A549 (cell line): ENCODE measurements around the gene ZNF385B. TPM values are rescaled to one million over a fixed set of nuclear protein-coding genes. Genes with fewer than 3 reads are reported as not detected.

Experiments
- ATAC-seq, 2 experiments: fragments of 200-7000 bp in 1 of 2; fragments of >200 bp in 1 of 2; cut with Nextera tagmentation in 1 of 2; cut with Tn5 transposase in 1 of 2; 3 replicates each; pipeline versions ENCODE4 v1.8.0 to v1.9.1; 2018 to 2020; ENCODE audit warnings: mild to moderate bottlenecking in 1 of 2, moderate library complexity in 1 of 2
- CTCF ChIA-PET: fragments of 300-600 bp; sonication (Branson Sonifier 250); formaldehyde crosslinking; extraction: SDS; loops from one replicate; lab custom pipeline; 2021; ENCODE audit warnings: antibody characterized with exemption, inconsistent platforms; lab: Yijun Ruan, JAX
- POLR2A ChIA-PET: fragments of 350-600 bp; formaldehyde crosslinking; extraction: SDS; loops from one replicate; lab custom pipeline; 2021; ENCODE audit warnings: antibody characterized with exemption, inconsistent platforms; lab: Yijun Ruan, JAX
- DNase-seq, 2 experiments: peaks; one replicate each; pipeline versions ENCODE4 v3.0.0 to v3.0.0-alpha.2; 2011 to 2016; ENCODE audit warnings: low read depth in 1 of 2, low spot score in 1 of 2
- FAIRE-seq: peaks from 2 replicates; lab custom pipeline; 2011; peaks lifted over from hg19 to GRCh38; lab: Jason Lieb, UNC
- H3K27ac ChIP-seq, 2 experiments: fragments of >200 bp; sonication (Bioruptor Twin); formaldehyde crosslinking; 3 replicates each; pipeline ENCODE4 v1.5.1; 2016 to 2017
- H3K4me1 ChIP-seq: fragments of >200 bp; sonication (Bioruptor Twin); formaldehyde crosslinking; 3 replicates; pipeline ENCODE4 v1.6.1; 2016
- H3K4me2 ChIP-seq: fragments of >200 bp; sonication (Bioruptor Twin); formaldehyde crosslinking; 3 replicates; pipeline ENCODE4 v1.6.1; 2016
- H3K4me3 ChIP-seq: fragments of >200 bp; sonication (Bioruptor Twin); formaldehyde crosslinking; 3 replicates; pipeline ENCODE4 v1.5.1; 2016
- H3K9me3 ChIP-seq: fragments of >200 bp; sonication (Bioruptor Twin); formaldehyde crosslinking; 3 replicates; pipeline ENCODE4 v1.6.1; 2016
- BHLHE40 ChIP-seq: IDR thresholded peaks from 2 replicates; pipeline ENCODE4 v1.6.1; 2012; ENCODE audit warnings: low read depth, low read length, inconsistent platforms
- CBX8 ChIP-seq: fragments of 200-600 bp; sonication (generic); IDR thresholded peaks from 2 replicates; pipeline ENCODE4 v1.6.1; 2016
- CEBPB ChIP-seq, 2 experiments: fragments of >200 bp in 1 of 2; sonication (Bioruptor Twin) in 1 of 2; formaldehyde crosslinking in 1 of 2; IDR thresholded peaks; 2 replicates each; pipeline ENCODE4 v1.6.1; 2012 to 2016
- EHMT2 ChIP-seq: fragments of 200-600 bp; sonication (generic); IDR thresholded peaks from 2 replicates; pipeline ENCODE4 v1.6.1; 2016; ENCODE audit warnings: antibody characterized with exemption, low read depth, mild to moderate bottlenecking, moderate library complexity
- ESRRA ChIP-seq: fragments of 150-350 bp; IDR thresholded peaks from 2 replicates; pipeline ENCODE4 v1.6.1; 2014; ENCODE audit warnings: mild to moderate bottlenecking, low read length, borderline replicate concordance
- GATA3 ChIP-seq: IDR thresholded peaks from 2 replicates; pipeline ENCODE4 v1.6.1; 2012; ENCODE audit warnings: borderline replicate concordance
- HDAC2 ChIP-seq: fragments of 200-600 bp; sonication (generic); IDR thresholded peaks from 2 replicates; pipeline ENCODE4 v1.6.1; 2016
- MAFK ChIP-seq: fragments of 450-650 bp; IDR thresholded peaks from 2 replicates; pipeline ENCODE4 v1.6.1; 2014; ENCODE audit not compliant: partially characterized antibody
- MAZ ChIP-seq: fragments of 150-350 bp; IDR thresholded peaks from 2 replicates; pipeline ENCODE4 v1.6.1; 2014; ENCODE audit warnings: antibody characterized with exemption, low read depth, low read length, borderline replicate concordance
- NFE2L2 ChIP-seq: fragments of 150-350 bp; conservative IDR thresholded peaks from 2 replicates; pipeline ENCODE4 v1.6.1; 2014; ENCODE audit warnings: low read length
- NPAS2 ChIP-seq: fragments of 250-450 bp; sonication (Bioruptor Pico); IDR thresholded peaks from 2 replicates; pipeline ENCODE4 v1.8.0; 2022; ENCODE audit warnings: mild to moderate bottlenecking, moderate library complexity, borderline replicate concordance
- RAD21 ChIP-seq, 2 experiments: fragments of >200 bp in 1 of 2; sonication (Bioruptor Twin) in 1 of 2; formaldehyde crosslinking in 1 of 2; IDR thresholded peaks in 1 of 2; conservative IDR thresholded peaks in 1 of 2; 2 replicates in 1 of 2; 3 replicates in 1 of 2; pipeline ENCODE4 v1.6.1; 2012 to 2018; ENCODE audit warnings: inconsistent platforms in 1 of 2
- RCOR1 ChIP-seq: fragments of 150-350 bp; IDR thresholded peaks from 2 replicates; pipeline ENCODE4 v1.6.1; 2014; ENCODE audit warnings: antibody characterized with exemption, low read length, low read depth
- RNF2 ChIP-seq: fragments of 200-600 bp; sonication (generic); IDR thresholded peaks from 2 replicates; pipeline ENCODE4 v1.6.1; 2016; ENCODE audit warnings: low read depth, mild to moderate bottlenecking, antibody characterized with exemption, moderate library complexity, borderline replicate concordance
- SMC3 ChIP-seq: fragments of >200 bp; sonication (Bioruptor Twin); formaldehyde crosslinking; IDR thresholded peaks from 3 replicates; pipeline ENCODE4 v1.6.1; 2018; ENCODE audit warnings: inconsistent platforms
- ZC3H11A ChIP-seq: fragments of 450-650 bp; IDR thresholded peaks from 2 replicates; pipeline ENCODE4 v1.6.1; 2014; ENCODE audit warnings: antibody characterized with exemption, mild to moderate bottlenecking
- ZSCAN20 ChIP-seq: fragments of 250-450 bp; sonication (Bioruptor Pico); IDR thresholded peaks from 2 replicates; pipeline ENCODE4 v1.8.0; 2022; ENCODE audit warnings: mild to moderate bottlenecking, moderate library complexity
- WGBS: methylation state at CpG from one replicate; pipeline ENCODE4 v1.1.6; 2017; ENCODE audit errors: missing lambda C conversion rate; 5-methylcytosine and 5-hydroxymethylcytosine counted together
- polyA plus RNA-seq, 4 experiments: library from polyadenylated mRNA; depleted of rRNA in 3 of 4; stranded (reverse); fragments of >200 nt; fragmentation: RNase III in 1 of 4; extraction: RNeasy Plus Mini Kit Qiagen cat#74134 plus additional on column Dnase treatment in 1 of 4; gene quantifications; 2 replicates in 3 of 4; 3 replicates in 1 of 4; pipeline ENCODE4 v1.2.3, GENCODE V29; 2011 to 2017
- TF ChIP-seq, protein P1 (sequence below): fragments of >200 bp; sonication (Bioruptor Twin); formaldehyde crosslinking; IDR thresholded peaks from 2 replicates; pipeline ENCODE4 v1.6.1; 2016
- TF ChIP-seq, protein P2 (sequence below): fragments of 450-650 bp; IDR thresholded peaks from 2 replicates; pipeline ENCODE4 v1.6.1; 2014; ENCODE audit warnings: antibody characterized with exemption
- TF ChIP-seq, protein P3 (sequence below): IDR thresholded peaks from 2 replicates; pipeline ENCODE4 v1.6.1; 2012
- TF ChIP-seq, protein P4 (sequence below): fragments of >200 bp; sonication (Bioruptor Twin); formaldehyde crosslinking; IDR thresholded peaks from 3 replicates; pipeline ENCODE4 v1.5.1; 2016
- TF ChIP-seq, protein P5 (sequence below): fragments of >200 bp; sonication (Bioruptor Twin); formaldehyde crosslinking; IDR thresholded peaks from 3 replicates; pipeline ENCODE4 v1.6.1; 2016
- TF ChIP-seq, protein P6 (sequence below): fragments of 150-350 bp; IDR thresholded peaks from 2 replicates; pipeline ENCODE4 v1.6.1; 2014; ENCODE audit warnings: low read depth, mild to moderate bottlenecking, low read length

ZNF385B gene
- polyA plus RNA-seq, 2 of the 4 experiments (the other 2 are of a cell fraction) = not detected

DNA sequence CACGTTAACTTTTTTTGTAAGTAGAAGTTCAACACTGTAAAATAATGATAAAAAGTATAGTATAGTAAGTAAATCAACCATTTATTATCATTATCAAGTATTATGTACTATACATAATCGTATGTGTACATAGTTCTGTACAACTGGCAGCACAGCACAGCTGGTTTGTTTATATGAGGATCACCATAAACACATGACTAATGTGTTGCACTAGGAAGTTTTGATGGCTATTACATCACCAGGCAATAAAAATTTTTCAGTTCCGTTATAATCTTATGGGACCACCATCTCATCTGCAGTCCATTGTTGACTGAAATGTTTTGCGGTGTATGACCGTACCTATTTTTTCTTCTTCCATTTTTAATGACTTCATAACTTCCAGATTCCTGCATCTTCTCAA is 39.2 kb upstream of the ZNF385B start:
- ATAC-seq = no peak
- Histone ChIP-seq H3K4me1 (no peaks in the 10 kb centered on the region), H3K9me3 (no peaks in the 10 kb centered on the region), H3K27ac (no peak overlapping the region), H3K4me2 (no peak overlapping the region), H3K4me3 (no peak overlapping the region)
- ChIA-PET CTCF (no interaction called here), POLR2A (no interaction called here)
- WGBS = 53% methylated on average over 5 of the region's 5 CpGs
- TF ChIP-seq RNF2 = no peak
- no peak for TF ChIP-seq NFE2L2
- no peak for TF ChIP-seq SMC3
- TF ChIP-seq ZC3H11A = no peak
- FAIRE-seq = no peak
- no peak for DNase-seq

DNA sequence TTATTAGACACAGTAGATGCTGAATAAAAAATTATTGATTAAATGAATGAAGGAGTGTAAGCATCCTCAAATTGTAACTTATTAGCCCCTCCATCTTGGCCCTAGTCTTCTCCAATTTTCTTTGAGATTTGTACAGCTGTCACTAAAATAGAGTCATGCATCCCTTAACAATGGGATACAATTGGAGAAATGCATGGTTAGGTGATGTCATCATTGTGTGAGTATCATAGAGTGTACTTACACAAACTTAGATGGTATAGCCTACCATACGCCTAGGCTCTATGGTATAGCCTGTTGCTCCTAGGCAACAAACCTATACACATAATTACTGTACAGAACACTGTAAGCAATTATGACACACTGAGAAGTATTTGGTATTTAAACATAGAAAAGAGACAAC is 38.3 kb upstream of the ZNF385B start:
- TF ChIP-seq RNF2 = no peak
- no peak for TF ChIP-seq RAD21 (conservative IDR thresholded peaks at IDR 0.05 in 1 of 2, IDR thresholded peaks at IDR 0.05 in 1 of 2)
- no peak for TF ChIP-seq EHMT2
- no peak for TF ChIP-seq HDAC2
- TF ChIP-seq, protein P1, sequence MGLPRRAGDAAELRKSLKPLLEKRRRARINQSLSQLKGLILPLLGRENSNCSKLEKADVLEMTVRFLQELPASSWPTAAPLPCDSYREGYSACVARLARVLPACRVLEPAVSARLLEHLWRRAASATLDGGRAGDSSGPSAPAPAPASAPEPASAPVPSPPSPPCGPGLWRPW = no peak
- TF ChIP-seq, protein P2, sequence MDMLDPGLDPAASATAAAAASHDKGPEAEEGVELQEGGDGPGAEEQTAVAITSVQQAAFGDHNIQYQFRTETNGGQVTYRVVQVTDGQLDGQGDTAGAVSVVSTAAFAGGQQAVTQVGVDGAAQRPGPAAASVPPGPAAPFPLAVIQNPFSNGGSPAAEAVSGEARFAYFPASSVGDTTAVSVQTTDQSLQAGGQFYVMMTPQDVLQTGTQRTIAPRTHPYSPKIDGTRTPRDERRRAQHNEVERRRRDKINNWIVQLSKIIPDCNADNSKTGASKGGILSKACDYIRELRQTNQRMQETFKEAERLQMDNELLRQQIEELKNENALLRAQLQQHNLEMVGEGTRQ = no peak
- no peak for TF ChIP-seq ESRRA
- TF ChIP-seq MAFK = no peak
- TF ChIP-seq, protein P3, sequence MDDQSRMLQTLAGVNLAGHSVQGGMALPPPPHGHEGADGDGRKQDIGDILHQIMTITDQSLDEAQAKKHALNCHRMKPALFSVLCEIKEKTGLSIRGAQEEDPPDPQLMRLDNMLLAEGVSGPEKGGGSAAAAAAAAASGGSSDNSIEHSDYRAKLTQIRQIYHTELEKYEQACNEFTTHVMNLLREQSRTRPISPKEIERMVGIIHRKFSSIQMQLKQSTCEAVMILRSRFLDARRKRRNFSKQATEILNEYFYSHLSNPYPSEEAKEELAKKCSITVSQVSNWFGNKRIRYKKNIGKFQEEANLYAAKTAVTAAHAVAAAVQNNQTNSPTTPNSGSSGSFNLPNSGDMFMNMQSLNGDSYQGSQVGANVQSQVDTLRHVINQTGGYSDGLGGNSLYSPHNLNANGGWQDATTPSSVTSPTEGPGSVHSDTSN = no peak
- TF ChIP-seq BHLHE40 = no peak
- TF ChIP-seq, protein P4, sequence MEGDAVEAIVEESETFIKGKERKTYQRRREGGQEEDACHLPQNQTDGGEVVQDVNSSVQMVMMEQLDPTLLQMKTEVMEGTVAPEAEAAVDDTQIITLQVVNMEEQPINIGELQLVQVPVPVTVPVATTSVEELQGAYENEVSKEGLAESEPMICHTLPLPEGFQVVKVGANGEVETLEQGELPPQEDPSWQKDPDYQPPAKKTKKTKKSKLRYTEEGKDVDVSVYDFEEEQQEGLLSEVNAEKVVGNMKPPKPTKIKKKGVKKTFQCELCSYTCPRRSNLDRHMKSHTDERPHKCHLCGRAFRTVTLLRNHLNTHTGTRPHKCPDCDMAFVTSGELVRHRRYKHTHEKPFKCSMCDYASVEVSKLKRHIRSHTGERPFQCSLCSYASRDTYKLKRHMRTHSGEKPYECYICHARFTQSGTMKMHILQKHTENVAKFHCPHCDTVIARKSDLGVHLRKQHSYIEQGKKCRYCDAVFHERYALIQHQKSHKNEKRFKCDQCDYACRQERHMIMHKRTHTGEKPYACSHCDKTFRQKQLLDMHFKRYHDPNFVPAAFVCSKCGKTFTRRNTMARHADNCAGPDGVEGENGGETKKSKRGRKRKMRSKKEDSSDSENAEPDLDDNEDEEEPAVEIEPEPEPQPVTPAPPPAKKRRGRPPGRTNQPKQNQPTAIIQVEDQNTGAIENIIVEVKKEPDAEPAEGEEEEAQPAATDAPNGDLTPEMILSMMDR = no peak
- TF ChIP-seq MAZ = no peak
- TF ChIP-seq, protein P5, sequence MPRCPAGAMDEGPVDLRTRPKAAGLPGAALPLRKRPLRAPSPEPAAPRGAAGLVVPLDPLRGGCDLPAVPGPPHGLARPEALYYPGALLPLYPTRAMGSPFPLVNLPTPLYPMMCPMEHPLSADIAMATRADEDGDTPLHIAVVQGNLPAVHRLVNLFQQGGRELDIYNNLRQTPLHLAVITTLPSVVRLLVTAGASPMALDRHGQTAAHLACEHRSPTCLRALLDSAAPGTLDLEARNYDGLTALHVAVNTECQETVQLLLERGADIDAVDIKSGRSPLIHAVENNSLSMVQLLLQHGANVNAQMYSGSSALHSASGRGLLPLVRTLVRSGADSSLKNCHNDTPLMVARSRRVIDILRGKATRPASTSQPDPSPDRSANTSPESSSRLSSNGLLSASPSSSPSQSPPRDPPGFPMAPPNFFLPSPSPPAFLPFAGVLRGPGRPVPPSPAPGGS = no peak
- TF ChIP-seq NPAS2 (CRISPR knock-in tag) = no peak
- TF ChIP-seq ZSCAN20 (CRISPR knock-in tag) = no peak
- Histone ChIP-seq H3K4me2 (no peak overlapping the region), H3K9me3 (no peaks in the 10 kb centered on the region), H3K4me1 (no peaks in the 10 kb centered on the region), H3K27ac (no peak overlapping the region), H3K4me3 (no peak overlapping the region)
- ATAC-seq (no peak), DNase-seq (no peak), FAIRE-seq (no peak)
- CTCF ChIA-PET = no interaction called here
- POLR2A ChIA-PET = no interaction called here
- WGBS = 64% methylated on average over 1 of the region's 1 CpG

DNA sequence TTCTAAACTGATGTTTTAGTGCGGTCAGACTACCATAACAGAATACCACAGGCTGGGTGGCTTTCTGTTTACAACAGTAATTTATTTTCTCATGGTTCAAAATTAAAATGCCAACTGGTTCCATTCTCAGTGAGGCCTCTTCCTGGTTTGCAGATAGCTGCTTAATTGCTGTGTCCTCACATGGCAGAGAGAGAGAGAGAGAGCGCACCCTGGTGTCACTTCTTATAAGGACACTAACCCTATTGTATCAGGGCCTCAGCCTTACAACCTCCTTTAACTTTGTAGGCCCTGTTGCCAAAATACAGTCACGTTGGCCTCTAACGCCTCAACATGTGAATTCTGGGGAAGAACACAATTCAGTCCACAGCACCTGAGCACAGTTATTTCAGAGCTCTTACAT is 37.5 kb upstream of the ZNF385B start:
- FAIRE-seq = no peak
- CTCF ChIA-PET = interaction anchor here (0.7 kb wide), 1 partner anchor 9 kb away, joined by 3 read pairs; no protein-coding TSS in a partner anchor
- no peaks in the 10 kb centered on the region for H3K4me1 ChIP-seq
- DNase-seq = peak in 1 of 2 experiments; percentile 56
- H3K27ac ChIP-seq = no peak overlapping the region
- no peak overlapping the region for H3K4me3 ChIP-seq
- H3K4me2 ChIP-seq = no peak overlapping the region
- no peaks in the 10 kb centered on the region for H3K9me3 ChIP-seq
- POLR2A ChIA-PET = no interaction called here
- ATAC-seq = peak; percentile 74 to 95; a peak in 4 of 6 replicates
- WGBS = 49% methylated on average over 4 of the region's 4 CpGs
- TF ChIP-seq CEBPB (IDR thresholded peaks at IDR 0.05) (no peak), GATA3 (no peak), RCOR1 (no peak), RAD21 (conservative IDR thresholded peaks at IDR 0.05 in 1 of 2, IDR thresholded peaks at IDR 0.05 in 1 of 2) (peak in 1 of 2 experiments; percentile 27; a peak in 1 of 5 replicates), CBX8 (no peak)
- TF ChIP-seq, protein P4 = 0 out of 3 replicates have a peak, but pooled peaks have one; percentile 18
- TF ChIP-seq, protein P6, sequence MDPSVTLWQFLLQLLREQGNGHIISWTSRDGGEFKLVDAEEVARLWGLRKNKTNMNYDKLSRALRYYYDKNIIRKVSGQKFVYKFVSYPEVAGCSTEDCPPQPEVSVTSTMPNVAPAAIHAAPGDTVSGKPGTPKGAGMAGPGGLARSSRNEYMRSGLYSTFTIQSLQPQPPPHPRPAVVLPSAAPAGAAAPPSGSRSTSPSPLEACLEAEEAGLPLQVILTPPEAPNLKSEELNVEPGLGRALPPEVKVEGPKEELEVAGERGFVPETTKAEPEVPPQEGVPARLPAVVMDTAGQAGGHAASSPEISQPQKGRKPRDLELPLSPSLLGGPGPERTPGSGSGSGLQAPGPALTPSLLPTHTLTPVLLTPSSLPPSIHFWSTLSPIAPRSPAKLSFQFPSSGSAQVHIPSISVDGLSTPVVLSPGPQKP = no peak
